Measurements from ENCODE around the gene SPP2.

SPP2 gene

DNA sequence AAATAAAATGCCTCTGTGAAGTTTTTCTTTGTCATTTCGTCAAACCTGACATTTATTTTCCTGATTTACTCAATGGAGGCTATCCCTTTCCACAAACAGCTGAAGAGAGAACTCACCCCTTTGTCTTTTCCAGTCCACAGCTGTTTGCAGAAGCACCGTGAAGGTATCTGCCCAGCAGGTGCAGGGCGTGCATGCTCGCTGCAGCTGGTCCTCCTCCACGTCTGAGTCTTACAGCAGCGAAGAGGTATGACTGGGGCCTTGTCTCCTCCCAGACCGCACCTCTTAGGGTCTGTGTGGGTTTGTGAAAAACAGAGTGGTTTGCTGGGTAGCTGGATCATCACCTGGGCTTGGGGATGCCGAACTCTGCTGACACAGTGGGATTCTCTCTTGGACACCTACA, 9.7 kb downstream of the SPP2 start:
- H3K9me3 Mint-ChIP-seq = no peaks in the 10 kb centered on the region
- no peak for DNase-seq
- ATAC-seq (replicated peaks) = no peak
- H3K27me3 Mint-ChIP-seq = peaks cover 49 to 55% of the 10 kb centered on the region in 2 donors
- peaks cover 0 to 4% of the 10 kb centered on the region in 2 donors for H3K36me3 Mint-ChIP-seq
- no peak overlapping the region for H3K27ac Mint-ChIP-seq
- H3K4me1 Mint-ChIP-seq = no peaks in the 10 kb centered on the region
- H3K4me3 Mint-ChIP-seq = no peak overlapping the region

GRCh38 chr2:234061624-234062257, 11.2 kb downstream of the SPP2 start:
- Mint-ChIP-seq H3K27ac (no peak overlapping the region), H3K4me1 (no peaks in the 10 kb centered on the region), H3K9me3 (no peaks in the 10 kb centered on the region), H3K4me3 (no peak overlapping the region), H3K27me3 (peaks cover 50 to 63% of the 10 kb centered on the region in 2 donors), H3K36me3 (peaks cover 0 to 4% of the 10 kb centered on the region in 2 donors)
- ATAC-seq (replicated peaks) (no peak), DNase-seq (no peak)

DNA sequence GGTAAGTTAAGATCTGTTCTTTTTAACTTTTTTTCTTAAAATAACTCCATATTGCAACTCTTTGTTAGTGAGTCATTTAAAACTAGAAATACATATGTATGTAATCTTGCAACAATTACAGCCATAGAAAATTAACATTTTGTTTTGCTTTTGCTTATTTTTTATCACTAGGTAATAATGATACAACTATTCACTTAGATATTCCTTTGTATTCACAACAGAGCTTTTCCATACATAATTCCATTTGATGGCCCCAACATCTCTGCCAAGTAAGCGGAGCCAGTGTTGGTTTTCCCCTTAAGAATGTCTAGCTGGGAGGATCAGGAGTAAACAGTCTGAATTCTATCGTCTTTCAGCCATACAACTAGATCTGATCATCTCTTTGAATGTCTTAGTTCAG, 16.1 kb downstream of the SPP2 start:
- ATAC-seq (replicated peaks) (no peak), DNase-seq (no peak)
- Mint-ChIP-seq H3K4me1 (peaks cover 2 to 4% of the 10 kb centered on the region in 2 donors), H3K4me3 (no peak overlapping the region), H3K9me3 (peaks cover 4 to 12% of the 10 kb centered on the region in 2 donors), H3K27me3 (peaks cover 36 to 45% of the 10 kb centered on the region in 2 donors), H3K27ac (no peak overlapping the region), H3K36me3 (peaks cover 0 to 3% of the 10 kb centered on the region in 2 donors)

GRCh38 chr2:234071664-234072063, 21.2 kb downstream of the SPP2 start:
- ATAC-seq (replicated peaks) (peak; percentile 98), DNase-seq (peak; percentile 31)
- Mint-ChIP-seq H3K9me3 (peaks cover 4 to 12% of the 10 kb centered on the region in 2 donors), H3K4me1 (peaks cover 6 to 8% of the 10 kb centered on the region in 2 donors), H3K36me3 (peaks cover 0 to 3% of the 10 kb centered on the region in 2 donors), H3K4me3 (no peak overlapping the region), H3K27me3 (peaks cover 24 to 27% of the 10 kb centered on the region in 2 donors), H3K27ac (no peak overlapping the region)

- no peak overlapping the region for H3K4me3 Mint-ChIP-seq
- H3K36me3 Mint-ChIP-seq = peaks cover 0 to 3% of the 10 kb centered on the region in 2 donors
- peaks cover 4 to 12% of the 10 kb centered on the region in 2 donors for H3K9me3 Mint-ChIP-seq
- H3K27ac Mint-ChIP-seq = no peak overlapping the region
- peaks cover 6 to 9% of the 10 kb centered on the region in 2 donors for H3K4me1 Mint-ChIP-seq
- H3K27me3 Mint-ChIP-seq = peaks cover 19 to 30% of the 10 kb centered on the region in 2 donors
- no peak for ATAC-seq (replicated peaks)
- DNase-seq = no peak
These were observed 22.0 kb downstream of the SPP2 start for GRCh38 chr2:234072454-234072853.

DNA sequence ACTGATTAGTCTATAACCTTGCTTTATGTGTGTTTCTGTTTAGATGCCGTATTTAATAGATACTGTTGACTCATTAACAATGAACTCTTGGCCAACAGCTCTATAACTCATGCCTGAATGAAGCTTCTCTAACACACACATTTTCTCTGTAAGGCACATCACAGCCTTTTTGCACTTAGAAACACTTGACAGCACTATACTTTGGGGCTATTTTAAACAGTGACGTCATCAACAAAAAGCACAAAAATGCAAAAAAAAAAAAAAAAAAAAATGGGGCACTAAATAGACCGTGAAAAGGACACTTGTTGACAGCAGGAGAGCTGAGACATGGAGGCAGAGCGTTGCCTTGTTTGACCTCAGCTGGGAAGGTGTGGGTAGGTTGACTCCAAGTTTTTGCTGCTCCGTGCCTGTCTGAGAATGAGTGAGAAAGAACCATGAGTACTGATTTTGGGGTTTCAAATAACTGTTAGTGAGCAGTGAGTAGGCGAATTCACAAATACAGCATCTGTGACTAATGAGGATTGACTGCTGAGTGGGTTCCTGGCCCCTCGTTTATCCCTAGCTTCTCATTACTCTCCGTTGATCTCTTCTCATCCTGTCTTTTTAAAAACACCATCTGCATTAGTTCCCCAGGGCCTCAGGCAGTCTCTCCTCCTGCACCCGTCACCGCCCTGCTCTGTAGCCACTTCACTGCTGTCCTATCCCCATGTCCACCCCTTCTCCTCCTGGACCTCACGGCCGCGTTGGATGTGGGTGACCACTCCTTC, 24.4 kb downstream of the SPP2 start:
- Mint-ChIP-seq H3K4me3 (no peak overlapping the region), H3K9me3 (peaks cover 0 to 5% of the 10 kb centered on the region in 2 donors), H3K4me1 (peaks cover 6 to 9% of the 10 kb centered on the region in 2 donors), H3K27me3 (peaks cover 8 to 32% of the 10 kb centered on the region in 2 donors), H3K27ac (no peak overlapping the region), H3K36me3 (no peaks in the 10 kb centered on the region)
- DNase-seq (no peak), ATAC-seq (replicated peaks) (no peak)

DNA sequence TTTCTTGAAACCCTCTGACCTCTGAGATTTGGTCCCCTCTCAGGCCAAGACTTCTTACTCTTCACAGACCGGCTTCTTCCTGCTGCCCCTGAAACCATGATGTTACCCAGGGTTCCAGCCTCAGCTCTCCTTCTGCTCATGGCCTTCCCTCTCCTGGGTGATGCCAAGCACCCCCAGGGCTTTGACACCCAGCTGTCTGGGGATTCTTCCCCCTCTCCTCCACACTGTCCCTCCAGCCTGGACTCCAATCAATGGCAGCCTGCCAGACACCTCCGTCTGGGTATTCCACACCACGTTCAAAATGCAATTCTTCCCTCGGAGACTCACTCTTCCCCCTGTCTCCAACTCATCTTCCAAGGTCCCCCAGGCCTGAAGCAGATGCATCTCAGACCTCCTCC, 25.0 kb downstream of the SPP2 start:
- H3K36me3 Mint-ChIP-seq = no peaks in the 10 kb centered on the region
- H3K4me1 Mint-ChIP-seq = peaks cover 6 to 9% of the 10 kb centered on the region in 2 donors
- ATAC-seq (replicated peaks) (no peak), DNase-seq (no peak)
- H3K9me3 Mint-ChIP-seq = peaks cover 0 to 5% of the 10 kb centered on the region in 2 donors
- no peak overlapping the region for H3K27ac Mint-ChIP-seq
- peaks cover 8 to 32% of the 10 kb centered on the region in 2 donors for H3K27me3 Mint-ChIP-seq
- no peak overlapping the region for H3K4me3 Mint-ChIP-seq

DNA sequence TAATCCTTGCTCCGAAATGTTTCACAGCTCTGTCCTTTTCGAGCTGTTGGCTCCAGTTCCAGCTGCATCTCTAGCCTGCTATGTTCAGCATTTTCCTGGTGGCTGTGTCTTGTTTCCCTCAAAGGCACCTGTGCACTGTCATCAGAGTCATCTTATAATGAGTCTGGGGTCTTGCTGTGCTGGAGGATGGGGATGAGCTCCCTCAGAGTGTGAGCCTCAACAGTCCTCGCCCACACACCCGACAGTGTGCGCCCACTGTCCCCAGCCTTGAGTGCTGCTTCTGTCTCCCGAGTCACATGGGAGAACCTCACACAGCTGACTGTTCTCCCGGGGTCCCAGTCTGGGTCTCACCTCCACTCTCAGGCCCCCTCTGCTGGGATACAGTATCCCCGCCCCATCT, 25.4 kb downstream of the SPP2 start:
- Mint-ChIP-seq H3K4me1 (peaks cover 6 to 9% of the 10 kb centered on the region in 2 donors), H3K9me3 (peaks cover 0 to 2% of the 10 kb centered on the region in 2 donors), H3K27me3 (peaks cover 8 to 30% of the 10 kb centered on the region in 2 donors), H3K27ac (no peak overlapping the region), H3K4me3 (no peak overlapping the region), H3K36me3 (peaks cover 0 to under 1% of the 10 kb centered on the region in 2 donors)
- DNase-seq (no peak), ATAC-seq (replicated peaks) (no peak)

DNA sequence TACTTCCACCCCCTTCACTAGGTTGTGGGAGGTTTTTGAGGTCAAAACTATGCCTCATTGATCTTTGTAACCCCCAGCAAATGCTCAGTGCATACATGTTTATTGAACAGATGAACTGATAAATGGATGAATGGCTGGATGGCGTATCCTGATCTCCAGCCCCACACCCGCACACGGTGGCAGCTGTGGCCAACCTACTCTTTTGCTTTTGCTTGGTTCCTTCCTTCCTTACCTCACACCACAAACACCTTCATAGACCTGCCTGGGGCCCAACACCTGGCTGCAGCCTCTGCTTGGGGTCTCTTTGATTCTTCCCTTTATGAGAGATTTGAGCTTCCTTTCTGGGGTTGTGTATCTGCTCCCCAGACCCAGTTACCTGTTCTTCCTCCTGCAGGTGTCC, 25.9 kb downstream of the SPP2 start:
- H3K9me3 Mint-ChIP-seq = peaks cover 0 to 2% of the 10 kb centered on the region in 2 donors
- no peak overlapping the region for H3K27ac Mint-ChIP-seq
- DNase-seq = no peak
- no peak for ATAC-seq (replicated peaks)
- H3K4me1 Mint-ChIP-seq = peaks cover 5 to 7% of the 10 kb centered on the region in 2 donors
- H3K36me3 Mint-ChIP-seq = peaks cover 2 to 3% of the 10 kb centered on the region in 2 donors
- no peak overlapping the region for H3K4me3 Mint-ChIP-seq
- H3K27me3 Mint-ChIP-seq = peaks cover 8 to 31% of the 10 kb centered on the region in 2 donors

GRCh38 chr2:234078129-234078528, 27.6 kb downstream of the SPP2 start:
- peak in 1 of 2 donors; percentile 27 for ATAC-seq (replicated peaks)
- H3K36me3 Mint-ChIP-seq = peaks cover 2 to 3% of the 10 kb centered on the region in 2 donors
- peaks cover 0 to 2% of the 10 kb centered on the region in 2 donors for H3K9me3 Mint-ChIP-seq
- H3K27ac Mint-ChIP-seq = no peak overlapping the region
- peaks cover 22 to 42% of the 10 kb centered on the region in 2 donors for H3K27me3 Mint-ChIP-seq
- DNase-seq = no peak
- H3K4me1 Mint-ChIP-seq = peaks cover 4 to 5% of the 10 kb centered on the region in 2 donors
- H3K4me3 Mint-ChIP-seq = no peak overlapping the region

DNA sequence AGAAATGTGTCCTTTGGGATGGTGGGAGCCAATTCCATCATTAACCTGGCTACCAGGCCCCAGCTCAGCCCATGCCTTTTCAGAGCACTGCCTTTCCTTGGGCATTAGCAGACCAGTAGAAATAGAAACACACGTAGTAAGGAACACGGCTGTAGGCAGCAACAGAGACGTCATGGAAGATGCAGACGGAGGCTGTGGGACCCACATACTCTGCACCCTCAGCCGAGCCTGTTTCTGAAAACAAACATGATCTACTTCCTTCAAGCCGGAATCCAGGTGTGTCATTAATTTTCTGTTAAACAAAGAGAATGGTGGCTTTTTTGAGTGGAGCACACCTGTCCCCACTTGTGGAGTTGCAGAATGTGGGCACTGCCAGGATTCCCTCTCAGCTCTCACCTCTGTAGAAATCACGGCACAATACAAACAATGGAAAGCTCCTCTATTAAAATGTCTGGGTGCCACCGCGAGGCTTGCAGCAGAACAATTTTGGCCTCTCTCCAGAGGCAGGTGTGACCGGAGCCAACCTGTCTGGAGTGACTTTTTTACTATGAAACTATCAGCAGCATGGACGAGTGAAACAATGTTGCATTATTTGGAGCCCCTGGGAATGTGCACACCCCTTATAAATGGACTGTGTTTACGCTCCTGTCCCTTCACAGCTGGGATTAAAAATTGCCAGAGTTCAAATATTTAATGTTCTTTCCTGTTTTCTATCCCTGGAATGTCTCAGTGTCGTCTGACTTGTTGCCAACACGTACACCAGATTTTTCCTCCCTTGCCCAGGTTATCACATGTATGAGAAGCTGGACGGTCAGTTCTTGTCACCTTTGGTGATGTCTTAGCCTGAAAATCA, 31.7 kb downstream of the SPP2 start:
- DNase-seq (no peak), ATAC-seq (replicated peaks) (no peak)
- Mint-ChIP-seq H3K9me3 (peaks cover 0 to 4% of the 10 kb centered on the region in 2 donors), H3K27me3 (peaks cover 39 to 46% of the 10 kb centered on the region in 2 donors), H3K36me3 (peaks cover 2 to 3% of the 10 kb centered on the region in 2 donors), H3K4me1 (peaks cover 19 to 22% of the 10 kb centered on the region in 2 donors), H3K4me3 (no peak overlapping the region), H3K27ac (peak overlapping the region; percentile 71)

DNA sequence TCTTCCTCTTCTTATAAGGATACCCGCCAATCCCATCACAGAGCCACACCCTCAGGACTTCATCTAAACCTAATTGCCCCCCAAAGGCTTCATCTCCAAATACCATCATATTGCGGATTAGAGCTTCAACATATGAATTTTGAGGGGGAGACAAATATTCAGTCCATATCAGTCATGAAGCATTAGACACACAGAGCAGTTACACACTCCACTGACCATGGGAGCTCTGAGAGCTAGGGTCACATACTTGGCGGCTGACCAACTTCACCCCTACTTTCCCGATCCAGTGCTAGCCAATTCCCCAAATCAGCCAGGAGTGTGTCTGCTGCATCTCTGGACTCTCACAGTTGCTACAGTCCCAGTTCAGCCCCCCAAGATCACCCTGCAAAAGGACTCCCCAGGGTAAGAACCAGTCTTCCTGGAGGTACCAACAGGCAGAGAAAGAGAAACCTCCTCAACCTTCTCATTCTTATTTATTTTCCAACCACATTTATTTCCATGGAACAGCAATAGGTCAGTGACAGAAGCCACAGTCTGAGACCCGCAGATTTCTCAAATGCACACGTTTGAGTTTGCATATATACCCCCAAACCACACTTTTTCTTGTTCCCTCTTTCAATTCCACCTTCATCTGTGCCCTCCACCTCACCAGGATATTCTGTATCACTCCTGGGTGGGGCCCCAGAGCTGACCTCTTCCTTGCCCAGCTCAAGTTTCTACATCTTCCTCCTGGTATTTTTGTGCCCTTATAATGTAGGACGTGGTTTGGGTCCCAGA, 33.3 kb downstream of the SPP2 start:
- peak; percentile 92 to 93 for ATAC-seq (replicated peaks)
- peaks cover 19 to 22% of the 10 kb centered on the region in 2 donors for H3K4me1 Mint-ChIP-seq
- peak overlapping the region; percentile 49 to 62 for H3K4me3 Mint-ChIP-seq
- peak; percentile 39 for DNase-seq
- H3K27me3 Mint-ChIP-seq = peaks cover 45 to 53% of the 10 kb centered on the region in 2 donors
- H3K27ac Mint-ChIP-seq = peak overlapping the region; percentile 57
- H3K36me3 Mint-ChIP-seq = peaks cover 5 to 7% of the 10 kb centered on the region in 2 donors
- peaks cover 4 to 7% of the 10 kb centered on the region in 2 donors for H3K9me3 Mint-ChIP-seq

DNA sequence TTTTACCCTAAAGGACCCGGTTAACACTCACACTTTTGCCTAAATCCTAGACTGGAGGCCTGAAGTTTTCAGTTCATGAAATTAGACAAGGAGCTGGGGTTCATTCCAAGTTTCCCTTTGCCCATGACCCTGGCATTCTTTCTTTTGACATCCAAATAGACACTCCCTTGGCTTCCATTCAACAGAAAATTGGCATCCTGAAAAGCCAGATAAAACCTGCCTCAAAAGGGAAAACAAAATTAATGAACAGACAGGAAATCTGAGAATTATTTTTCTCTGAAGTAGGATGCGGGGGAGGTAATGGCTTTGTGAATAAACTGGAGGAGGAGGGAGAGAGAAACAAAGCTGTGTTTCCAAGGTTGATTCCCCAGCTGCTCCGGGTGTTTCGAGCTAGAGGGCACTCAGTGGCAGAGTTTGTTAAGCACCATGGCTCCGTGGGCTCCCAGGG, 41.0 kb downstream of the SPP2 start:
- no peak overlapping the region for H3K4me3 Mint-ChIP-seq

More for the DNA sequence above, 41.0 kb downstream of the SPP2 start:
- peaks cover 40 to 47% of the 10 kb centered on the region in 2 donors for H3K27me3 Mint-ChIP-seq
- H3K4me1 Mint-ChIP-seq = peaks cover 0 to 2% of the 10 kb centered on the region in 2 donors
- ATAC-seq (replicated peaks) = no peak
- H3K9me3 Mint-ChIP-seq = peaks cover 4 to 9% of the 10 kb centered on the region in 2 donors
- H3K27ac Mint-ChIP-seq = no peak overlapping the region
- H3K36me3 Mint-ChIP-seq = peaks cover 2 to 3% of the 10 kb centered on the region in 2 donors
- no peak for DNase-seq

Data from stimulated activated naive B cell treated with anti-CD40 and anti-IgM and Interleukin-4, amounts not matched to agents 10 μg/mL and 1 μg/mL and 100 μg/mL, for 72 hours (primary cell).